ENCODE data around the gene PPP1R3A.

GRCh38 chr7:113921363-113921762 lies 2.6 kb upstream of the PPP1R3A start:
- TF ChIP-seq, protein P1, sequence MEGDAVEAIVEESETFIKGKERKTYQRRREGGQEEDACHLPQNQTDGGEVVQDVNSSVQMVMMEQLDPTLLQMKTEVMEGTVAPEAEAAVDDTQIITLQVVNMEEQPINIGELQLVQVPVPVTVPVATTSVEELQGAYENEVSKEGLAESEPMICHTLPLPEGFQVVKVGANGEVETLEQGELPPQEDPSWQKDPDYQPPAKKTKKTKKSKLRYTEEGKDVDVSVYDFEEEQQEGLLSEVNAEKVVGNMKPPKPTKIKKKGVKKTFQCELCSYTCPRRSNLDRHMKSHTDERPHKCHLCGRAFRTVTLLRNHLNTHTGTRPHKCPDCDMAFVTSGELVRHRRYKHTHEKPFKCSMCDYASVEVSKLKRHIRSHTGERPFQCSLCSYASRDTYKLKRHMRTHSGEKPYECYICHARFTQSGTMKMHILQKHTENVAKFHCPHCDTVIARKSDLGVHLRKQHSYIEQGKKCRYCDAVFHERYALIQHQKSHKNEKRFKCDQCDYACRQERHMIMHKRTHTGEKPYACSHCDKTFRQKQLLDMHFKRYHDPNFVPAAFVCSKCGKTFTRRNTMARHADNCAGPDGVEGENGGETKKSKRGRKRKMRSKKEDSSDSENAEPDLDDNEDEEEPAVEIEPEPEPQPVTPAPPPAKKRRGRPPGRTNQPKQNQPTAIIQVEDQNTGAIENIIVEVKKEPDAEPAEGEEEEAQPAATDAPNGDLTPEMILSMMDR (IDR thresholded peaks at IDR 0.05), result no peak
- TF ChIP-seq POLR2A (IDR thresholded peaks at IDR 0.05), result no peak

Measured in adrenal gland (tissue), 5 donors.